GM18873 (cell line): ENCODE measurements around the gene YIPF7.

ENCODE experiments used
- ATAC-seq: cut with Tn5 transposase; IDR thresholded peaks from one replicate; pipeline ENCODE4 v1.9.1; 2021; ENCODE audit warnings: mild to moderate bottlenecking, moderate library complexity, moderate number of reproducible peaks; ENCODE audit not compliant: unreplicated experiment, low FRiP score

YIPF7 gene

DNA sequence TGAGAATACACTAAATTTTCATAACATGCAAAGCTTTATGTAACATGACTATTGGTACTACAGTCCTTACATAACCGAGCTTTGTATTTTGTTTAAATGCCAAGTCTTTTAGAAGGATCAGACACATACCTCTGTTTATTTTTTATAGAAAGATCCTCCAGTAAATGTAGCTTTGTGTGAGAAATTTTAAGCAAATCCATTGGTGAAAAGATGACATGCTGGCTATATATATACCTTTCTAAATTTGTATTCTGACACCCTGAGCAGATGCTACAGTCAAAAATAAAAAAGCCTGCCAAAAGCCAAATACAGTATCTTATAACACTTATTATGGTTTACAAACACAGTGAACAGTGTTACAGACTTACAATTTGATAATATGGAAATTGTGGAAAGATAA, at the start of gene YIPF7:
TSS of gene YIPF7 (minus strand) at position 201 of the 400 bp plus-strand sequence. CDS start 1,525 bp downstream, outside the sequence.
- ATAC-seq: no peak

DNA sequence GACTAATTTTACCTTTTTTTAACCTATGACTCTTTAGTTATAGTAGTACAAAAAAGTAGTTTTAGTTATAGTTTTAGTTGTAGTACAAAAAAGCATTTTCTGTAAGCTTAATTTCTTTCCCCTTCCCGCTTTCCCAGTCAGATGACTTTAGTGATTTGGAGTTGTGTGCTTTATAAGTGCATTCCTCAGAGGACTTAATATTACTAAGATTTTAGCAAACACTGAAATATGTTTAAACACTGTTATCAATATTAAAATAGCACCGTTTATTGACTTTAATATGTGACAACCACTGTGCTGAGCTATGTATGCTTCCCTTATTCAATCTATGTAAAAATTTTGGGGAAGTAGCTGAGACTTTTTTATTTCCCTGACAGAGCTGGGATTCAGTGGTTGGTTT, 49.6 kb upstream of the YIPF7 start:
- ATAC-seq: no peak

DNA sequence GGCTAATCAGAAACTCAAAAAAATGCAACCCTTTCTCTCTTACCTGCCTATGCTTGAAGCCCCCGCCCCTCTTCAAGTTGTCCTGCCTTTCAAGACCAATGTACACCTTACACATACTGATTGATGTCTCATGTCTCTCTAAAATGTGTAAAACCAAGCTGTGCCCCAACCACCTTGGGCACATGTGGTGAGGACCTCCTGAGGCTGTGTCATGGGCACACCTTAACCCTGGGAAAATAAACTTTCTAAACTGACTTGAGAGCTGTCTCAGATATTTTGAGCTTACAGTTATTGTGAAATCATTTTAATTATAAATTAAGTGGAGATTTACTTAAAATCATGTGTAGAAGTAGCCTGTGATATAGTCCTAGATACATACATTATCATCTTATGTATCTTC, 49.0 kb upstream of the YIPF7 start:
- no peak for ATAC-seq

DNA sequence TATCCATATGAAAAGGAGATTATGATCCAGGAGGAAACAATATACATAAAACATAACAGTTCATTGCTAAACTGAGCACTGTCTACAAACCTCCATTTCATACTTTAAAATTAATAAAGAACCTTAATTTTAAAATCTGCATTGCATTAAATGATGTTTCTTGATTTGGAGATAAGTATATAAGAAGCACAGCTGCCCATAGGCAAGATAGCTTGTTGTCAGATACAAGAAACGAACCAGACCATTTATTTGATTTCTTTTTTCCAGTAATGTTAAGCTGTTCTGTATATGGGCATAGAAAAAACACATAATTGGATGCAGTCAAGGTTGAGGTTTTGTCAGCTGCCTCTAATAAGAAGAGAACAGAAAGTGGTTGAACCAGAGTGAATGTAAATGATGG, 33.2 kb upstream of the YIPF7 start:
- ATAC-seq: no peak

DNA sequence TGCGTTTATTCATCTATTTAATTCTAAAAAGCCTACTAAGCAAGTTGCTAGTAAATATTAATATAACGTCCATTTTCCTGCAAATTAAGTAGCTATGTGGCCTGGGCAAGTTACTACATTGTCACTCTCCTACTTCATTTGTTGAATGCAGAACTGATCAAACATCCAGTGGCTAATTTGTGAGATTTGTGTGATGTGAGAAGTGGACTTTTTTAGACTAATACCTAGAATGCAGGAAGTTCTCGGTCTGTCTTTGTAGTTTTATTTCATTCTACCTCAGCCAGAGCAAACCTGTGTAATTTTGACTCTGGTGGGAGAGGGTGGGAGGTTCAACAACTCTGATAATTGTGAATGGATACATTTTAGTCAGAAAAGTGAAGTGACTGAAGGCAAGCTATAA, 27.6 kb upstream of the YIPF7 start:
- ATAC-seq: no peak

GRCh38 chr4:44678094-44679041, 26.9 kb upstream of the YIPF7 start, which contains the start of gene GUF1:
Gene GUF1 (plus strand): TSS chr4:44678420. CDS start chr4:44678623, 203 bp downstream.
- peak; percentile 98 for ATAC-seq

- ATAC-seq: no peak
These were observed 23.9 kb upstream of the YIPF7 start for GRCh38 chr4:44675366-44675765.

DNA sequence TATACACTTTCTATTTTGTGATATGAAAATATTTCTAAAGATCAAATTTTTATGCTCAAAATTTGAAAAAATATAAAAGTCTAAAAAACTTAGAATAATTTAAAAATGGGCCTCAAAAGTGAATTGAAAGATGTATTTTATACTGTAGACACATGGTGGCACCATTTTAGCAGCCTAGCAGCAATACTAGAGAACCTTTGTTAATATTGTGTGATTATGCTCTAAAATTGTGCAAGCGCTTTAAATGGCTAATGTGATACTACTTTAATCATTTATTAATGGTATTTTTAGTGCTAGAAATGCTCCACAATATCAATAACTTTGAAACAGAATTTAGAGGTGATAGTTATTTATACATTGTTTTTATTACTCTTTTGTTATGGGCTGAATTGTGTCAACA, 23.0 kb upstream of the YIPF7 start:
- ATAC-seq: no peak

GRCh38 chr4:44671636-44672035, 20.2 kb upstream of the YIPF7 start:
- ATAC-seq: no peak

DNA sequence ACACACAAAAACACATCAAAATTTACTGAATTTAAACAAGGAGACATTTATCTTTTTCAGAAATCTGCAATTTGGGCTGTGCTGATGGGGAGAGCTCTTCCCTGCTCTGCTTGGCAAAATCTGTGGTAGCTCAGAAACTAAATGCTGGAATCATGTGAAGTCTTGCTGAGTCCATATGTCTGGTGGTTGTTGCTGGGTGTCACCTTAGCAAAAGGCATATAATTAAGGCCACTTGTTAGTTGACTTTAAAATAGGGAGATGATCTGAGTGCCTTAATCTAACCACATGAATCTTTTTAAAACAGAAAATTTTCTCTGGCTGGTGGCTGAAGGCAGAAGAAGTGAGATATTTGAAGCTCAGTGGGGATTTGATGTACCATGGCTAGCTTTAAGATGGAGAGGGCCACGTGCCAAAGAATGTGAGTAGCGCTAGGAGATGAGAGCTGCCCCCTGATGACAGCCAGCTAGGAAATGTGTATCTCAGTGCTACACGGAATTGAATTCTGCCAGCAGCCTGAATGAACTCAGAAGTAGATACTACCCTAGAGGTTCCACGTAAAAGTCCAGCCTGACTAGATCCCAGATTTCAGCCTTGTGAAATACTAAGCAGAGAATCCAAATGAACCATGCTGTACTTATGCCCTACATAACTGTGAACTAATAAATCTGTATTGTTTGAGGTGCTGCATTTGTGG, 19.2 kb upstream of the YIPF7 start:
- no peak for ATAC-seq

DNA sequence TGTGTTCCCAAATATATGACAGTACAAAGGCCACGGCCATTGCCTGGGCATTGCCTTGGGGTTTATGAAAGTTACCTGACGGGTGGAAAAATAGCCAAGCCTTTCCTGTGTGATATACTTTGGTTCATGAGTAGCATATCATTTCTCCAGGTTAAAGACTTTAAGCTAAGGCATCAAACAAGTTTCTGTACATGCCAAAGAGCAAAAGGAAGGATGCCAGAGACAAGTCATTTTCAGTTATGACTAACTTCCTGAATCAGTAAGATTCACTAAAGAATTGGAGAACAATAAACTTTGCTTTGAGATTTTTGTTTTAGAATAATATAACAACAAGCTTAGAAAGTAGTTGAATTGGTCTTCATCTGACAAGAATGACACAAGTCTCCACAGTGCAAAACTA, 17.1 kb upstream of the YIPF7 start:
- no peak for ATAC-seq

DNA sequence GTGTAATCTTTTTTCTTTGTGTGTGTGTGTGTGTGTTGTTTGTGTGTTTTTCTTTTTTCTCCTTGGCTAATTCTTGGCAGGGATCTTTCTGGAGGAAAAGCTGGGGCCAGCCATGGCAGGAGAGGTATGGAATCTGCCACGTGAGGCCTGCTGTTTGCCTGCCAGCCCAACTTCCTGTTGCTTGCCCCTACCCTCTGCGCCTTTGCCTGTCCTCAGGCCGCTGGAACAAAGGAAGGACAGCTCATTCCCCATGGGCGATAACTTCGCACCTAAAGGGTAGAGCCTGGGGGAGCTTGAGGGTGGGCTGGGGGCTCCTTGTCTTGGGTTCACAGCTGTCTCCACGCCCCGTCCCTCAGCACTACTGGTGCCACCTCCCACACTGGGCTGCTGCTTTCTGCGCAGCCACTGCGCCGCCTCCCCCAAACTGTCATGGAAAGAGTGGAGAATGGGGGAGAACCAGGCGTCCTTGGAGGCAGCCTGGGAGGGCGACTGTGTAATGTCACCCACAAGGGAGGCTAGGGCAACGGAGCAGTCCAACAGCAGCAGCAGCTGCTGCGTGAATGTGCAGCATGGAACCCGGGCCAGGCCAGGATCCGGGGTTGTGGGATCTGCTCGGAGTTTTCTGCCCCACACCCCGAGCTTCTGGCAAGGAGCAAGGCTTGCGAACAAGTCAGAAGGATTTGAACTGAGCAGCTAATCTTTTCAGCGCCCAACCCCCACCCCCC, 12.3 kb upstream of the YIPF7 start:
- ATAC-seq: no peak

- no peak for ATAC-seq
These were observed 11.2 kb upstream of the YIPF7 start for GRCh38 chr4:44662623-44663005.

GRCh38 chr4:44661940-44662622, 10.7 kb upstream of the YIPF7 start:
- ATAC-seq: no peak

DNA sequence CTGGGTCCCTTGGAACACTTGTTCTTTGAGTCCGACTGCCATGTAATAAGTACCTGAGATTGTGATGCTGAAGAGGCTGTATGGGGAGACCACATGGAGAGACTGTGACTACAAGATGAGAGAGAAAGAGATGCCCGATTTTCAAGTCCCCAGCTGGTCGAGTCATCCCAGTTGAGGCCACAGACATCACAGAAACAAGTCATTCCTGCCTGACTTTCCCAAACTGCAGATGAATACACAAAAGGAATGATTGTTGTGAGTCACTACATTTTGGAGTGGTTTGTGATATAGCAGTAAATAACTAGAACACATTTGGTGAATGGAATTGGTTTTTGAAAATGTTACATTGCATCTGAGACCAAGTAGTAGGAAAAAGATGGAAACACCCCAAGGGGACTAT, 9.0 kb upstream of the YIPF7 start:
- ATAC-seq: no peak

GRCh38 chr4:44652002-44652401, 577 bp upstream of the YIPF7 start:
- no peak for ATAC-seq

- no peak for ATAC-seq
These were observed 5.3 kb downstream of the YIPF7 start for GRCh38 chr4:44646151-44646550.

DNA sequence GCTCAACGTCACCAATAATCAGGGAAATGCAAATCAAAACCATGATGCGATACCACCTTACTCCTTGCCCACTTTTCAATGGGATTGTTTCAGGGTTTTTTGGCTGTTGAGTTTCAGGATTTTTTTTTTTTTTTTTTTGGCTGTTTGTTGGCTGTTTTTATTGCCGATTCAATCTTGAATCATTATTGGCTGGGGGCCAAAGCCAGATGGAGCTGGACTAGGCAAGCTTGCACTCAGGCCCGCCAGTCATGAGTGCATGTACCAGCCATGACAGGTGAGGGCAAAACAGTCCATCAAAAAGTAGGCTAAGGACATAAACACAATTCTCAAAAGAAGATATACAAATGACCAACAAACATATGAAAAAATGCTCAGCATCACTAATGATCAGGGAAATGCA, 13.3 kb downstream of the YIPF7 start:
- ATAC-seq: no peak

GRCh38 chr4:44632733-44633132, 18.7 kb downstream of the YIPF7 start:
- ATAC-seq: no peak

- ATAC-seq: no peak
These were observed 19.3 kb downstream of the YIPF7 start for GRCh38 chr4:44632089-44632488.
